ENCODE measurements around the gene GORASP2.

- TF ChIP-seq POLR2AphosphoS5 (IDR thresholded peaks at IDR 0.05; ENCODE audit: low read depth, low read length), result 0 out of 2 replicates have a peak, but pooled peaks have one; percentile 34
- TF ChIP-seq POLR2A (IDR thresholded peaks at IDR 0.05; ENCODE audit: low read depth, low read length), result peak; percentile 28; the same call in 1 of the 2 replicates
- no peak for TF ChIP-seq TAF1 (IDR thresholded peaks at IDR 0.05; ENCODE audit: borderline replicate concordance, low read depth, low read length)
Observed at GRCh38 chr2:170985407-170985806, 56.4 kb downstream of the GORASP2 start.

All from GM12892 (cell line).